ENCODE measurements around the gene CHD2. TPM values are rescaled to one million over a fixed set of nuclear protein-coding genes. Genes with fewer than 3 reads are reported as not detected.
A peak's percentile ranks its signal among the peaks of the same experiment; 100 is the strongest.

CHD2 gene
- total RNA-seq, 2 donors from 2014 or later: 63.9 to 70.0 TPM

GRCh38 chr15:93017526-93017925 lies 117.4 kb downstream of the CHD2 start:
- ATAC-seq (no peak), DNase-seq (no peak)
- no peaks in the 10 kb centered on the region for H3K27me3 ChIP-seq
- H3K9me3 ChIP-seq: no peaks in the 10 kb centered on the region
- 70 to 96% methylated on average over 6 of the region's 6 CpGs for WGBS, 2 donors
- H3K4me1 ChIP-seq: no peaks in the 10 kb centered on the region
- H3K36me3 ChIP-seq (replicated peaks in 1 of 2; ENCODE audit: insufficient read depth in 1 of 2, low read depth in 2 of 2): peaks cover 31 to 49% of the 10 kb centered on the region in 2 donors
- TF ChIP-seq CTCF (IDR thresholded peaks at IDR 0.05) (no peak), POLR2A (IDR thresholded peaks at IDR 0.05) (no peak)
- H3K27ac ChIP-seq: no peak overlapping the region
- no peak overlapping the region for H3K4me3 ChIP-seq
- intact Hi-C loops (cut with DNase I): no loop called here

- 79 to 80% methylated on average over 4 of the region's 4 CpGs for WGBS, 2 donors
- ATAC-seq: no peak
- intact Hi-C loops (cut with DNase I): no loop called here
- Histone ChIP-seq H3K4me1 (no peaks in the 10 kb centered on the region), H3K4me3 (no peak overlapping the region), H3K9me3 (no peaks in the 10 kb centered on the region), H3K36me3 (replicated peaks in 1 of 2; ENCODE audit: insufficient read depth in 1 of 2, low read depth in 2 of 2) (peaks cover 31 to 42% of the 10 kb centered on the region in 2 donors), H3K27ac (no peak overlapping the region), H3K27me3 (no peaks in the 10 kb centered on the region)
- DNase-seq: no peak
- TF ChIP-seq CTCF (IDR thresholded peaks at IDR 0.05) (peak in 1 of 7 experiments; percentile 17), POLR2A (IDR thresholded peaks at IDR 0.05) (no peak)
Observed at GRCh38 chr15:93018574-93018973, 118.5 kb downstream of the CHD2 start.

GRCh38 chr15:93019090-93019489 lies 119.0 kb downstream of the CHD2 start:
- DNase-seq: no peak
- no peak for ATAC-seq
- no peaks in the 10 kb centered on the region for H3K9me3 ChIP-seq
- no peaks in the 10 kb centered on the region for H3K27me3 ChIP-seq
- H3K27ac ChIP-seq: no peak overlapping the region
- 85 to 94% methylated on average over 7 of the region's 7 CpGs for WGBS, 2 donors
- TF ChIP-seq CTCF (IDR thresholded peaks at IDR 0.05) (no peak), POLR2A (IDR thresholded peaks at IDR 0.05) (no peak)
- H3K4me3 ChIP-seq: no peak overlapping the region
- no peaks in the 10 kb centered on the region for H3K4me1 ChIP-seq
- intact Hi-C loops (cut with DNase I): no loop called here
- H3K36me3 ChIP-seq (replicated peaks in 1 of 2; ENCODE audit: insufficient read depth in 1 of 2, low read depth in 2 of 2): peaks cover 31 to 40% of the 10 kb centered on the region in 2 donors

- no peak for TF ChIP-seq POLR2A (IDR thresholded peaks at IDR 0.05)
- no peak for TF ChIP-seq CTCF (IDR thresholded peaks at IDR 0.05)
- Histone ChIP-seq H3K9me3 (no peaks in the 10 kb centered on the region), H3K36me3 (replicated peaks in 1 of 2; ENCODE audit: insufficient read depth in 1 of 2, low read depth in 2 of 2) (peaks cover 27 to 38% of the 10 kb centered on the region in 2 donors), H3K4me1 (no peaks in the 10 kb centered on the region), H3K27me3 (no peaks in the 10 kb centered on the region), H3K27ac (no peak overlapping the region), H3K4me3 (no peak overlapping the region)
- DNase-seq: no peak
- no peak for ATAC-seq
- intact Hi-C loops (cut with DNase I): loop anchor here (10.0 kb wide), 1 partner anchor 225 kb away; no protein-coding TSS in a partner anchor
- 93 to 95% methylated on average over 10 of the region's 10 CpGs for WGBS, 2 donors
Observed at GRCh38 chr15:93019971-93020370, 119.8 kb downstream of the CHD2 start.
